DOHH2 (cell line): Measurements from ENCODE around the gene CAMSAP2.

Experiments
- CTCF ChIP-seq: fragments of 200-600 bp; sonication (generic); IDR thresholded peaks from one replicate; pipeline ENCODE4 v1.5.1; 2014; ENCODE audit warnings: antibody characterized with exemption, mild to moderate bottlenecking, low read depth, low read length; ENCODE audit not compliant: poor library complexity, severe bottlenecking
- EZH2phosphoT487 ChIP-seq: fragments of 200-600 bp; sonication (generic); IDR thresholded peaks from 2 replicates; pipeline ENCODE4 v1.6.1; 2017; ENCODE audit warnings: borderline replicate concordance, mild to moderate bottlenecking, antibody characterized with exemption, low read length, moderate library complexity, mixed read lengths

GRCh38 chr1:200714504-200715187 is 24.0 kb upstream of the CAMSAP2 start:
- TF ChIP-seq CTCF (no peak), EZH2phosphoT487 (no peak)
